ENCODE results near the gene CLHC1. TPM values are rescaled to one million over a fixed set of nuclear protein-coding genes. Genes with fewer than 3 reads are reported as not detected.

Gene CLHC1
- total and polyA plus RNA-seq, 8 donors: 1.9 to 43.9 (median 6.8) TPM

- TF ChIP-seq CTCF (IDR thresholded peaks at IDR 0.05) (no peak), POLR2A (IDR thresholded peaks at IDR 0.05) (no peak), POLR2AphosphoS5 (IDR thresholded peaks at IDR 0.05) (no peak), EP300 (IDR thresholded peaks at IDR 0.05) (no peak)
These were observed 62.7 kb downstream of the CLHC1 start for GRCh38 chr2:55169359-55169758.

GRCh38 chr2:55168221-55169154 lies 63.6 kb downstream of the CLHC1 start:
- Histone ChIP-seq H3K27me3 (no peaks in the 10 kb centered on the region), H3K9me3 (no peaks in the 10 kb centered on the region), H3K4me1 (peaks cover 25 to 58% (median 38%) of the 10 kb centered on the region in 4 donors), H3K36me3 (no peaks in the 10 kb centered on the region), H3K4me3 (no peak overlapping the region), H3K27ac (peak overlapping the region in 4 of 5 donors; percentile 20 to 75 (median 55))
- WGBS, 5 donors: 14 to 33% (median 19%) methylated on average over 6 of the region's 6 CpGs
- DNase-seq: peak; percentile 56 to 87
- peak in 2 of 3 donors; percentile 21 to 75 for TF ChIP-seq POLR2AphosphoS5 (IDR thresholded peaks at IDR 0.05)
- TF ChIP-seq POLR2A (IDR thresholded peaks at IDR 0.05): no peak
- peak in 5 of 7 experiments; percentile 41 to 85 (median 62) for TF ChIP-seq CTCF (IDR thresholded peaks at IDR 0.05)
- intact Hi-C loops (cut with DNase I; ENCODE audit: low total_unique reads): loop anchor here (10.0 kb wide), 1 partner anchor 124 kb away; no protein-coding TSS in a partner anchor

More at GRCh38 chr2:55169359-55169758, 62.7 kb downstream of the CLHC1 start:
- 67 to 96% (median 77%) methylated on average over 1 of the region's 1 CpG for WGBS, 5 donors
- peaks cover 20 to 51% (median 33%) of the 10 kb centered on the region in 4 donors for H3K4me1 ChIP-seq
- H3K36me3 ChIP-seq: no peaks in the 10 kb centered on the region
- no peak overlapping the region for H3K4me3 ChIP-seq
- no peak for DNase-seq
- H3K27ac ChIP-seq: peak overlapping the region in 2 of 5 donors; percentile 9 to 75
- intact Hi-C loops (cut with DNase I; ENCODE audit: low total_unique reads): loop anchor here (10.0 kb wide), 1 partner anchor 125 kb away; no protein-coding TSS in a partner anchor
- no peaks in the 10 kb centered on the region for H3K27me3 ChIP-seq
- H3K9me3 ChIP-seq: no peaks in the 10 kb centered on the region

GRCh38 chr2:55165626-55166025 lies 66.5 kb downstream of the CLHC1 start:
- no peak for DNase-seq
- Histone ChIP-seq H3K9me3 (no peaks in the 10 kb centered on the region), H3K4me3 (no peak overlapping the region), H3K27me3 (no peaks in the 10 kb centered on the region), H3K4me1 (peaks cover 36 to 83% (median 65%) of the 10 kb centered on the region in 4 donors), H3K36me3 (no peaks in the 10 kb centered on the region), H3K27ac (peak overlapping the region in 2 of 5 donors; percentile 34 to 78)
- intact Hi-C loops (cut with DNase I; ENCODE audit: low total_unique reads): loop anchor here (10.0 kb wide), 1 partner anchor 121 kb away; no protein-coding TSS in a partner anchor
- WGBS, 5 donors: 73 to 93% (median 88%) methylated on average over 1 of the region's 1 CpG
- TF ChIP-seq EP300 (IDR thresholded peaks at IDR 0.05) (no peak), CTCF (IDR thresholded peaks at IDR 0.05) (no peak), POLR2AphosphoS5 (IDR thresholded peaks at IDR 0.05) (no peak), POLR2A (IDR thresholded peaks at IDR 0.05) (no peak)

Data from stomach (tissue), 9 donors.